Measurements from ENCODE around the gene VPS13C.

VPS13C gene

DNA sequence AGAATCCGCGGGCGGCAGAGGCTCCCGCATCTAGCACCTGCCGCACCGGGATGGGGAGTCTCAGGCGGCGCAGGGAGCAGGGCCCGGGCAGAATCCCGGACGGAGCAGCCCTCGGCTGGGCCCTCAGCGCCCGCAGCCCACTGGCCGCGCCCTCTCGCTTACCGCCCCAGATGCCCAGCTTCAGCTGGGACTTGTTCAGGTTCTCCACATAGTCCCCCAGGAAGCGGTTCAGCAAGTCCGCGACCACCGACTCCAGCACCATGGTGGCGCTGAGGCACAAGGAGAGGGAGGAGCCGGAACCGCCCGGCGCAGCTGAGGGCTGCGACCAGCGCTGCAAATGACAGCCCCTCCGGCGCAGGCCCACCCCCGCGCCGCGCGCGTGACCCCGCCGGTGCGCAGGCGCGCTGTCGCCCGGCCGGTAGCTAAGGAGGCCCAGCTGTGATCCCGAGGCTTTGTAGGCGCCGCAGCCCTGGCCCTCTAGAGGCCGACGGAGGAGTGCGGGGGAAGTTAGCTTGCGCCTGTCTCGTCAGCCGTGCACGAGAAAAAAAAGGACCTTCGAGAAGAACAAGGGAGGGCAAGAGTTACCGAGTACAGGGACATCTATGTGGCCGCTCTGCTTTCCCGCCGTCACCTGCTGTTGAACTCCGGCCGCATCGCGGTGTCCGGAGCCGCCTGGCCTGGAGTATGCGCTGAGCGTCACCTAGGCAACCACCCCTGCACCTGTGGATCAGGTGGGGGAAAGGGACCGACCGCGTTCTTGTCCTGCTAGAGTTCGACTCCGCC, at the start of gene VPS13C:
Gene VPS13C, minus strand, starts transcription at position 335 of the 783 bp plus-strand sequence. Its CDS starts 73 bp downstream, at position 262.
- no peak for FAIRE-seq
- TF ChIP-seq, protein P1, sequence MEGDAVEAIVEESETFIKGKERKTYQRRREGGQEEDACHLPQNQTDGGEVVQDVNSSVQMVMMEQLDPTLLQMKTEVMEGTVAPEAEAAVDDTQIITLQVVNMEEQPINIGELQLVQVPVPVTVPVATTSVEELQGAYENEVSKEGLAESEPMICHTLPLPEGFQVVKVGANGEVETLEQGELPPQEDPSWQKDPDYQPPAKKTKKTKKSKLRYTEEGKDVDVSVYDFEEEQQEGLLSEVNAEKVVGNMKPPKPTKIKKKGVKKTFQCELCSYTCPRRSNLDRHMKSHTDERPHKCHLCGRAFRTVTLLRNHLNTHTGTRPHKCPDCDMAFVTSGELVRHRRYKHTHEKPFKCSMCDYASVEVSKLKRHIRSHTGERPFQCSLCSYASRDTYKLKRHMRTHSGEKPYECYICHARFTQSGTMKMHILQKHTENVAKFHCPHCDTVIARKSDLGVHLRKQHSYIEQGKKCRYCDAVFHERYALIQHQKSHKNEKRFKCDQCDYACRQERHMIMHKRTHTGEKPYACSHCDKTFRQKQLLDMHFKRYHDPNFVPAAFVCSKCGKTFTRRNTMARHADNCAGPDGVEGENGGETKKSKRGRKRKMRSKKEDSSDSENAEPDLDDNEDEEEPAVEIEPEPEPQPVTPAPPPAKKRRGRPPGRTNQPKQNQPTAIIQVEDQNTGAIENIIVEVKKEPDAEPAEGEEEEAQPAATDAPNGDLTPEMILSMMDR (IDR thresholded peaks at IDR 0.05; ENCODE audit: insufficient read depth, missing control alignments) = peak; percentile 54
- peak; percentile 77 for DNase-seq (ENCODE audit: insufficient read length, low spot score)

GRCh38 chr15:62109437-62109836, 49.2 kb upstream of the VPS13C start:
- FAIRE-seq = no peak
- no peak for DNase-seq (ENCODE audit: insufficient read length, low spot score)
- TF ChIP-seq, protein P1 (IDR thresholded peaks at IDR 0.05; ENCODE audit: insufficient read depth, missing control alignments) = no peak

- TF ChIP-seq, protein P1 (IDR thresholded peaks at IDR 0.05; ENCODE audit: insufficient read depth, missing control alignments) = no peak
- DNase-seq (ENCODE audit: insufficient read length, low spot score) (no peak), FAIRE-seq (no peak)
Measured at GRCh38 chr15:62108411-62108810, 48.2 kb upstream of the VPS13C start.

GRCh38 chr15:62107571-62108121, 47.4 kb upstream of the VPS13C start:
- no peak for FAIRE-seq
- TF ChIP-seq, protein P1 (IDR thresholded peaks at IDR 0.05; ENCODE audit: insufficient read depth, missing control alignments) = no peak

DNA sequence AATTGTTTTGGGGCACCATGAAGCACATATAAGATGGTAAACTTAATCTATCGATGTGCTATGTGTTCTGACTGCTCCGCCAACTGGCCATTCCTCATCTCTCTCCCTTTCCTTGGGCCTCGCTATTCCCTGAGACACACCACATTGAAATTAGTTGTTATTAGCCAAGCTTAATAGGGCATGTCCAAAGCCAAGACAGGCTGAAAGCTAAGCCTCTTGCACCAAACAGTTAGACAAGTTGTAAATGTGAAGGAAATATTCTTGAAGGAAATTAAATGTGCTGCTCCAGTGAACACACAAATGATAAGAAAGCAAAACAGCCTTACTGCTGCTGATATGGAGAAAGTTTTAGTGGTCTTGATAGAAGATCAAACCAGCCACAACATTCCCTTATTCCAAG, 45.8 kb upstream of the VPS13C start:
- TF ChIP-seq, protein P1 (IDR thresholded peaks at IDR 0.05; ENCODE audit: insufficient read depth, missing control alignments) = no peak
- no peak for DNase-seq (ENCODE audit: insufficient read length, low spot score)
- no peak for FAIRE-seq

More at GRCh38 chr15:62107571-62108121, 47.4 kb upstream of the VPS13C start:
- no peak for DNase-seq (ENCODE audit: insufficient read length, low spot score)

GRCh38 chr15:62105266-62105665, 45.0 kb upstream of the VPS13C start:
- no peak for FAIRE-seq
- no peak for DNase-seq (ENCODE audit: insufficient read length, low spot score)
- TF ChIP-seq, protein P1 (IDR thresholded peaks at IDR 0.05; ENCODE audit: insufficient read depth, missing control alignments) = no peak

DNA sequence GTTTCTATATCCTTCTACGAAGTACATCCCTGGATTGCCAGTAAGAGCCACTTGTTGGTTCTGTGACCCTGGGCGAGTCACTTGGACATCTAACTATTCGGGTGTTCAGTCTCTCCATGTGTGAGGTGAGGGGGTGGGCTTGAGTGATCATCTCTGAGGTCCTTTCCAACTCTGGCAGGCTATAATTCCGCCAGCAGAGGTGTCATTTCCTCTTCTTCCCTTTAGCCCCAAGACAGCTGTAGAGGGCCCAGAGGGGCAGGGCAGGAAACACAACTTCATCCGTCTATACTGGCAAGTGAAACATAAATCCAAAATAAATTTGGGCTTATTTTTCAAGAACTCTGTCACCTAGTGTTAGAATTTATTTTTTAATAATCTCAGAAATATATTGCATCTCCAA, 44.6 kb upstream of the VPS13C start:
- no peak for FAIRE-seq
- no peak for DNase-seq (ENCODE audit: insufficient read length, low spot score)

More for the DNA sequence above, 44.6 kb upstream of the VPS13C start:
- TF ChIP-seq, protein P1 (IDR thresholded peaks at IDR 0.05; ENCODE audit: insufficient read depth, missing control alignments) = no peak
